DMS153 treated with DMSO at 0.1 percent for 48 hours (cell line): ENCODE data around the gene AGAP1.

Source experiments
- DNase-seq: peaks from one replicate; lab custom pipeline; 2025; ENCODE audit not compliant: unreplicated experiment; lab: John Stamatoyannopoulos, UW

The AGAP1 gene

DNA sequence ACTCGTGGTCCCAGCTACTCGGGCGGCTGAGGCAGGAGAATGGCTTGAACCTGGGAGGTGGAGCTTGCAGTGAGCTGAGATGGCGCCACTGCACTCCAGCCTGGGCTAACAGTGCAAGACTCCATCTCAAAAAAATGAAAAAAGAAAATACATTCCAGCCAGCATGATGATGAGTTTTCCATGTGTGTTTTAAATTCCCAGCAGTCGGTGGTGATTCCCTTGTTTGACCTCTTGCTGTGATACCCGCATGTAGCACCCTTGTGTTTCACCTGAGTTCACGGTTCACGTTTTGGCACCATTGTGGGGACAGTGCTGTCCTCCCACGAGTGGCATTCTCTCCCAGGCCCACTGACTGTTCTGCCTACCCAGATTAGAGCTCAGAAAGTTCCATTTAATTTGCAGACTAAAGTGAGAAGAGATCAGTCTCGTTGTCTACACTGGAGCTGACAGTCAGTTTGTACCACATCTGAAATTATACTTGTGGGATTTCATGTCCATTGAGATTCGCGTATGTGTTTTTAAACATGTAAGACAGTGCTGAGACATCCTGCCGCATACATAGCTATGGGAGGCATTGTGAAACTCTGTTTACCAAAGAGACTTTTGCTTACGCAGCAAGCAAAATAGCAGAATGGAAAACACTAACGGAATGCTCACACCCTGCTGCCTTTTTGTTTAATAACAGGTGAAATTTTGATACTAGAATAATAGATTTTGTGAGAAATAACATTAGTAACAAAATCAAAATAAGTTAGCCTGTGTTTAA lies 517.3 kb downstream of the AGAP1 start:
- no peak for DNase-seq

DNA sequence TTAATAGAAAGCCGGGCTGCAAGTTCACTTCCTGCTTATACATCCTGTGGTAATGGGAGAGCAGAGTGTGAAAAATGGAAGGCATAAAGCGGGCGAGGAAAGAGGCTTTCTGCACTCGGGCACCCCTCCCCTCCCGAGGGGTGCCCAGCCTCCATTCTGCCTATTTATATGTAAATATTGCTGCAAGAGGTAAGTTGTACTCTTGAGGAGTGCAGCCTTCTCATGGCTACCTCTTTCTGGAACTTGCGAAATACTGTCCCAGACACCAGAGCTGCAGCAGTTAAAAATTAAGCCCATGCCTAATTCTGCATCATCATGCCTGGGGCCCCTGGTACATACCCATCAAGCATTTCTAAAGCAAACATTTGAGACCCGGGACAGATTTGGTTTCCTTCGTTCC lies 518.3 kb downstream of the AGAP1 start:
- no peak for DNase-seq

DNA sequence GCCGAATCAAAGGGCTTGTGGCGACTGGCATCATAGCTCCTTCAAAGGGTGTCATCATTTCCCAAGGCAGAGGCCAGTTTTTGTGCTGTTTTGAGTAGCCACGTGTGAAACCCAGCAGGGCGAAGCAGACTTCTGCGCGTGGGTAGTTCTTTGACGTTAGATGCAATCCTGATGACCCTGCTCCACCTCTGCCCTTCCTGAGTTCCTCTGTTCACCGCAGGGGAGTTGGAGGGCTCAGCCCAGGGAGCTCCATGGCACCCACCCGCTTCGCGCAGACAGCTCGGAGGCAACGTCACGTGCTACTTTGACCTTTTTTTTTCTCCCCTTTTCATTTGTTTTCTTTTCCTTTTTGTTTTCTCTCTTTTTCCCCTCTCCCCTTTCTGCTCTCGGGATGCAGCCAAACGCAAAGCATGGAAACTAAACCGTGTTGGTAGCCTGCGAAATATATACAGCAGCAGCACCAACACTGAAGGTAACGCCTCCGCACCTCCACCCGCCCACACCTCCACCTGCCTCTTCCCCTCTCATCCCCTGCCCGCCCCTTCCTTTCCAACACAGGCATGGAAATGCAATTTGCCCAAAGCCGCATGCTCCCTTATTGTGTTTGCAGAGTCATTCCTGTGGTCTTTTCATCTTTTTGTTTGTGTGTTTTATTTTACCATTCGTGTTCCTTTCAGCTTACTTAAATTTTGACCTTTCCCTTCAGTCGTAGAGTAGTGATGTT lies 520.7 kb downstream of the AGAP1 start:
- DNase-seq = no peak

DNA sequence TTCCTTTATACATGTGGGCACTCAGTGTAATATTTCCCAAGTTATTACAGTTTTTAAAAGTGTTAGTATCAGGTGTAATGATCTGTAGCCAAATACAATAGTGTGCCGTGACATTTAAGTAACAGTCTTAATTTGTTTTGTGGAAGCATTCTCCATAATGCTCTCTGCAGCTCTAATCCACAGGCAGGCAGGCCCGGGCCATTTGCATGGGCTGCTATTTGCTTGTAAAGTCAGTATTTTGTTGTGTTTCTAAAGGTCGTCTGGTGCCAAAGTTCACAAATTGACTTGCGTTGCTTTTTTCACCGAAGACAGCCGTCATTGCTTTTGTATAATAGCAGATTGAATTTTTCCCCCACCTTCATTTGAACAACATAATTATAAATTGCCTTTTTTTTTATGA lies 521.3 kb downstream of the AGAP1 start:
- DNase-seq = no peak

DNA sequence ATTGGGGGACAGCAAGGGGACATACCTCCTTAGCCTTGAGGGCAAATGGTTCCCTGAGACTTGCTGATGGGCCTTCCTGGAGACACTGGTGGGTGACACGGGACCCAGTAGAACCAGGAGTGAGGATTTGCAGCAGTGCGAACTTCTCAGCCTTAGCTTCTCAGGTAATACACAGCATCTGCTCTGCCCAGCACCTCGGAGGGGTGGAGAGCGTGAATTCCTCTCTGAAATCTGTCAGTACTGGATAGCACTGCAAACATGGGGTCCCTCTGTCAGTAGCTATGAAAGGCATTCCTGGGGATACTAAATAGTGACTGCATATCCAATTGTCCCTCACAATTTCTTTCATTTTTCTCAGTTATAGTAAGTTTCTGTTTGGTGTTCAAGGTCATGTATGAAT lies 522.7 kb downstream of the AGAP1 start:
- no peak for DNase-seq

DNA sequence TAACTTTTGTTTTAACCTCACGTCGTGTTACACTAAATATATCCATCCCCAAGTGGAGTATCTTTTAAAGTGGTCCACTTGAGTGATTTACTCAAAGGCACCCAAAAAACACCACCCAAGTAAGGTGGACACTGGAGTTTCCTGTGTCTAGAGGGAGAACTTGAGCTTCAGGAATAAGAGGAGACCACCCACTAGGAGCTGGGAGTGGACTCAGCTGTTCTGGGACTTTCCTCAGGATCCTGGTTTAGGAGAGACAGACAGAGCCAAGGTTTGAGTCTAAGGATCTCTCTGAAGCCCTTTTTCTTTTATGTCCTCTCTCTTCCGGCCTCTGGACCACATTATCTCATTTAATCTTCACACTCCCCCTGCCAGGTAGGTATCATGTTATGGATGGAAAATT lies 523.6 kb downstream of the AGAP1 start:
- DNase-seq = no peak

DNA sequence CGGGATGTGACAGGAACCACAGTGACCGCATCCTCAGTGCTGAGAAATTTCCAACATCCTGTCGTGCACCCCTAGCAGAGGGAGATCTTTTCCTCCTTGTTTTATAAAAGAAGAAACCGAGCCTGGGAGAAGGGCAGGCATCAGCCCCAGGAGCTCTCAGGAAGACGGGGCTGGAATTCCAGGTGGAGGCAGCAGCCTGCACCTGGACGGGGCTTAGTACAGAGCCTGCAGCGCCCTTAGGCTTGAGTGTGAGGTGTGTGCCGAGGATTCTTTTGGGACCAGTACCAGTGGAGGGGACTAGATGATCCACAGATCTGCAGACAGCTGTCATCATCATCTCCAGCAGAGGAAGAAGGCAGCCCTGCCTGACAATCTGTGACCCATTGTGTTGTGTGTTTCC lies 525.6 kb downstream of the AGAP1 start:
- DNase-seq = no peak

DNA sequence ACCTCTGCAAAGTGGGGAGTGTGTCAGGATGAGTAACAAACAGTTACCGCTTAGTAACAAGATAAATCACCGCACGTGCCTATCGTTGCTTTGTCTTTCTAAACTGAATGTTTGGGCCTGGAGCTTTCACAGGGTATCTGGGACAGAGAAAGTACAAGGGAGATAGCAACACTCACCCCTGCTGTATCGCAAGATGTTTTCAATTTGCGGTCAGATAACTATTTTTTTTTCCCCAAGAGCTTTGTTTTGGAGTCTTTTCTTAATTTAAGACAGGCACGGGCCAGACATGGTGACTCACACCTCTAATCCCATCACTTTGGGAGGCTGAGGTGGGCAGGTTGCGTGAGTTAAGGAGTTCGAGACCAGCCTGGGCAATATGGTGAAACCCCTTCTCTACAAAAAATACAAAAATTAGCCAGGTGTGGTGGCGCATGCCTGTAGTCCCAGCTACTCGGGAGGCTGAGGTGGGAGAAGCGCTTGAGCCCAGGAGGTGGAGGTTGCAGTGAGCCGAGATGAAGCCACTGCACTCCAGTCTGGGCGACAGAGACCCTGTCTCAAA lies 527.7 kb downstream of the AGAP1 start:
- DNase-seq = no peak

DNA sequence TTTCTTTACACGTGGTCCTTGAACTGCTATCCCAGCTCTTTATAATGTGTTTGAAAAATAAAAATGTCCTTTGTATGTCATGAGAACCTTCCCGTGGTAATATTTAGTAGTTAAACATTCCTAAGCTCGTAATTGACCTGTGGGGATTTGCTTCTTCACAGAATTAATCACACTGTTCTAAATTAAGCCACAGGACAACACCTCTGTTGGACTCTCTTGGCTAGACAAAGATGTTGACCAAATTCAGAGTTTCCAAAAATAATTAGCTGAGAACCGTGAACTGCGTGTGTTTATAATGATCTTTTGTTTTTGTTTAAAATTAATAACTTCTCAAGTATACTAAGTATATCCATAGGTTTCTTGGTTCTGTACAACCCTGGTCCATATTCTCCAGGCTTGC lies 528.3 kb downstream of the AGAP1 start:
- DNase-seq = no peak

DNA sequence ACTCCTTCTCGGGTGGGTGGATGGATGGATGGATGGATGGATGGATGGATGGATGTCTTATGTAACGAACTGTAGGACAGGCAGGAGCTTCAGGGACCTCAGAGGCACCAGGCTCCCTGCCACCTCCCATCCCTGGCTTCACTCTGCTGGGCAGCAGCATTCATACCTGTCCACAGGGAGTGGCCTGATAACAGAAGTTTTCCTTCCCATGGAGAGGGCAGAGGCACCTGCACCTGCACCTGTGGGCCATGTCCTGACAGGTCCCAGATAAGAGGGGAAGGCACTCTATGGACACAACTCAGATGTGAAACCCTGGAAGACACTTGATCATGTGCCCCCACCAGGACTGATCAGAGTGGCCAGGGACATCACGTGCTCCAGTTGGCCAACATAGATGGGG lies 532.0 kb downstream of the AGAP1 start:
- DNase-seq = no peak

DNA sequence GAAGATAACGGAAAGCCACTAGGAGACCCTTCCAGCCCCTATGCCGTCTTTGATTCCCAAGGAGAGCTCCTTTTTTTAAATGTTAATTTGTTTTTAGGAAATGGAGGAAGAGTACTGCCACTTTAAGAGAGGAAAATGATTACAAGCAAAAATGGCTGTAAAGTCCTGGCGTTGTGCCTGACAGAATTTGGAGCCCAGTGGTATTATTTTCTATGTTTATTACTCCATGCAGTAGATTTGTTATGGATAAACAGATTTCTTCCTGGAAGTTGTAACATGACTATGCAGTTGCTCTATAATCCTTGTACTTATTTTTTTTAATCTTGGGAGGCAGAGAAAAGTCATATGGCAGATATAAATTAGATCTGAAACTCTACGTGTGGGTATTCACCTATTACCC lies 533.0 kb downstream of the AGAP1 start:
- DNase-seq = no peak

DNA sequence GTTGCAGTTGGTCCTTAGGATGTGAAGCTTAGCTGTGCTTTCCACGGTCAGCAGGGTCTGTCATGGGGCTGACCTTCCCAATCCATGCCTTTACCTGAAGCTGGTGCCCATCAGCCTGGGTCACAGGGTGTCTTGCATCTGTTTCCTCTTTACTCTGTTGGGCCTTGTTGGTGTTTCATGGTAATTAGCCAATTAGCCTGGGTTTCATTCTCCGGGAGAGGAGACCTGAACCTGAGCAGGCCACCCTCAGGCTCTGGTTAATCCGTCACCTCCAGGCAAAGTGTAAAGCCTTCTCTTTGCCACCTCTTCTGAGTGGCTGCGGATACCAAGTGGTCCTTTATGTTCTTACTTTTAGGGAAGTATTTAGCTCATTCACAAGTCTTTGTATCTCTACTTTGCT lies 534.2 kb downstream of the AGAP1 start:
- no peak for DNase-seq

DNA sequence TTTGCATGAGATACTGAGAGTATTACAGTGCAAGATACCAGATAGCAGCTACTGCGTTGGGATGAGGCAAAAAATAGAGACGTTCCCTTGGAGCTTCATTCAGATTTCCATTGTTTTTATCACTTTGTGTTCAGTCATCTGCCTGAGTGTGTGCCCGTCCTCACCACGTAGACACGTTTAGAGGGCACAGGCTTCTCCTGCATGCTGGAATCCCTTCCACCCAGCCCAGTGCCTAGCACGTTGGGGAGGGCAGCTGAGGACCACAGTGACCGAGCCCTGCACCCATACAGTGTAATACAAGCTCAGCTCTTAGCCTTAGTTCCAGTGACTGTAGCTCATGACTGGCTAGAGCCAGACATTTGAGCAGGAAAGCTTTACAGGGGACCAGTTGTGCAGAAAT lies 539.6 kb downstream of the AGAP1 start:
- DNase-seq = no peak

DNA sequence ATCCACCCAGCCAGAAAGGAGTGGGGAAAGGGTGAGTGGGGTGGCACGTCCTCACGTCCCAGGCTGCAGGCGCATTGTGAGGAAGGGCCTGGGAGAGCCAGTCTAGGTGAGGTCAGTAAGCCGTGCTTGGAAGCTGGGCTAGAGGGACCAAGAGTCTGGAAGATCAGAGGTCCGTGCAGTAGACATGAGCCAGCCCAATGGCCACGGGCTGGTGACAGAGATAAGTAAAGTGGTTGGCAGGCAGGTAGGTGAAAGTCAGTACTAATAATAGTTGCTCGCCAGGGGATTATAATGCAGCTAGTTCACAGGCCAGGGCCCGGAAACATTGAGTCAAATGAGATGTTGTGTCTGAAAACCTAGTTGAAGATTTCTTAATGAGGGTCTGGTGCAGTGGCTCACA lies 541.1 kb downstream of the AGAP1 start:
- no peak for DNase-seq

DNA sequence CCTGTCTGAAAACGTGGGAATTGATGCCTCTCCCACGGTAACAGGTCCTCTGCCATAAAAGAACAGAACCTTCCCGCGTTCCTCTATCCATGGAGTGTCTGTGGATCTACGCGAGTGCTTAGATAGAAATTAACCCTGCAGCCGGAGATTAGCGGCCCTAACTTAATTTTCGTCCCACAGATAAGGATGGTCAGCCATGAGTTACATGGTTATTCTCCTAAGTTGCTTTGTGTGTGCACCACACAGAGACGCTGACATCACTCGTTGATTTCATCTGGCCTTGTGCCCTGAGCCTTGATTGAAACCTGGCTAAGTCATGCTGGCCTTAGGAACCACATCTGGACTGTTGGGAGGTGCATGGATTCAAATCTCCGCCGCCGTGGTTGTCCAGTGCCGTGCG lies 542.2 kb downstream of the AGAP1 start:
- DNase-seq = no peak

DNA sequence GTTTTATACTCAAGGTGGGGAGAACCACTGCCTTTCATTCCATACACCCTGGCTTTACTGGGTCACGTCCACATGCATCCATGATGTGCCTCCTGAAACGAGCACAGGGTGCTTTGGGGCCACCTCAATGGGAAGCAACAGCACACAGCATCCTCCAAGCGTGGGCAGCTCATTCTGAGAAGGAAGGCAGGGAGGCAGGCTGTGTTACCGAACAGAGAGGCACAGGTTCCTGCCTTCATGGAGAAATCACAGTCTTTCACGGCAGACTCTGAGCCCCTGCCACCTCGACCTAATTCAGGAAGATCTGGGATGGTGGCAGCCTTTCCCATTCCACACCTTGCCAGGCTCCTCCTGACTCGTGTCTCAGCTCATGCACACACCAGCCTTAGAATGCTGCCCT lies 544.3 kb downstream of the AGAP1 start:
- no peak for DNase-seq

DNA sequence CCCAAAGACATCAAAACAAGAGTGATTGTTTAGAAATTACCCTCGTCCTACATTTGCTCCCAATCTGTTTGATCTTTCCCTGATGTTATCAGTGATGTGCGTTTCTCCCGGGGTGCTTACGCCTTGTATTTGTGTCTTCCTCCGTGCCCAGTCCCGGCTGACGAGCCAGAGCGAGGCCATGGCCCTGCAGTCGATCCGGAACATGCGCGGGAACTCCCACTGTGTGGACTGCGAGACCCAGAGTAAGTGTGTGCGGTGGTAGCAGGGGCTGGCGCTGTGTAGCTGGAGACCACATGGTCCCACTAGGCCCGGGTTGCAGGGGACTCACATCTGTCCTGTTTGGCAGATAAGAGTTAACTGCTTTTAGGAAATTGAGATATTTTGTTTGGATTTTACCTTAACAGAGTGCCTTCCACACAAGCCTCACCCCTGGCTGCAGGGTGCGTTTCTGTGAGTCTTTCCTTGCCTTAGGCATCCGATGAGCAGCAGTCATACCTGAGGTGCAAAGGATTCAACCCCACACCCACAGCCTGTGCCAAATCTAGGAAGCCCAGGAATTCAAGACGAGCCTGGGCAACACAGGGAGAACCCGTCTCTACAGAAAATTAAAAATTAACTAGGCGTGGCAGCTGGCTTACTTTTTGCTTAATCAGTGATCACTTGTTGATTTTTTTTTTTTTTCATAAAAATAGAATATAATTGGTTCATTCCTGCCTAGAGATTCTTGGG lies 546.9 kb downstream of the AGAP1 start:
- DNase-seq = no peak

DNA sequence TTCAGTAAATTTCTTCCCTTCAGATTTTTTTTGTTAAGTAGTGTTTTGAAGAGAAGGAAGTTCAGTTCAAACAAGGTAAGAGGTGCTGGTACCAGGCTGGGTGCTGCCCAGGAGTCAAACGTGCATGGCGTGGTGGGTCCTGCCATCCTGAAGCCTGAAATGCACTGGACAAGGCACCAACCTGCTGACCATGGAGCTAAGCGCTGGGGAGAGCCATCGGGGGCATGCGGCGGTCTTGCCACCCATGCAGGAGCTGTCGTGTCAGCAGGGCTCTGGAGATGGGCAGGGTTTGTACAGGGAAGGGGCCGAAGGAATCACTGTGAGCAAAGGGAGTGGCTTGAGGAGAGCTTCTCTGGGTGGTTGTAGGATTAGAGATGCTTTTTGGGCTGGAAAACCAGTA lies 547.8 kb downstream of the AGAP1 start:
- DNase-seq = no peak

DNA sequence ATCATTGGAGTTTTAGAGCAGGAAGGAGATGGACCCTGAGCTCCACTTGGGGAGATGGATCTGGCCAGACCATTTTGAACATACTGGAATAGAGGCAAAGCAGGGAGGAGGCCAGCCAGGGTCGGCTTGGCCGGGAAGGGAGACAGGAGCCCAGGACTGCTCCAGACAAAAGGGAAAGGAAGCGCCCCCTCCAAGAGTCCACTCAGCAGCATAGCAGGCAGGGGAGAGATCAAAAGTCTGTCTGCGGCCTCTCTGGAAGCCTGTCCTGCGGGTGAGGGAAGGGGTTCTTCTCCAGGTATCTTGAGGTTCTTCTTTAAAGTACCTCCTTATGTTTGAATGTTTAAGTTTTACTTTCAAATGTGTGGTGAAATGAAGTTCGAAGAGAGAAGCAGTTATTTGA lies 548.2 kb downstream of the AGAP1 start:
- no peak for DNase-seq

DNA sequence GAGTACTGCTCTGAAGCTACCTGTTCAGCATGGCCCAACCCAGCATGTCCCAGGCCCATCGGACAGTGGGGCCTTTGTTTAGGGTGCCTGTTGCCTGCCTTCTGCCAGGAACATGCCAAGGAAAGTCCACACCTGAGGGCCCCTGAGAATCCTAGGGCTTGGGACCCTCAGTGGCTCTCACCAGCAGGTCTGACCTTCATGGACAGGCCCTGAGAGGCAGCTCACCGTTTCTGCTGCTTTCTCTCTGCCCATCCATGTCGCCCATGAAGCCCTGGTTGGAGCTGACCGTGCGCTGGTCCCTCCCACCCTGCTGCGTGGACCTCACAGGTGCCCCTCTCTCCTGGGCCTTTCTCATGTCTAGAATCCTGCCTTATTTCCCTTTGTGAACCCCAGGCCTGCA lies 550.3 kb downstream of the AGAP1 start:
- DNase-seq = no peak

DNA sequence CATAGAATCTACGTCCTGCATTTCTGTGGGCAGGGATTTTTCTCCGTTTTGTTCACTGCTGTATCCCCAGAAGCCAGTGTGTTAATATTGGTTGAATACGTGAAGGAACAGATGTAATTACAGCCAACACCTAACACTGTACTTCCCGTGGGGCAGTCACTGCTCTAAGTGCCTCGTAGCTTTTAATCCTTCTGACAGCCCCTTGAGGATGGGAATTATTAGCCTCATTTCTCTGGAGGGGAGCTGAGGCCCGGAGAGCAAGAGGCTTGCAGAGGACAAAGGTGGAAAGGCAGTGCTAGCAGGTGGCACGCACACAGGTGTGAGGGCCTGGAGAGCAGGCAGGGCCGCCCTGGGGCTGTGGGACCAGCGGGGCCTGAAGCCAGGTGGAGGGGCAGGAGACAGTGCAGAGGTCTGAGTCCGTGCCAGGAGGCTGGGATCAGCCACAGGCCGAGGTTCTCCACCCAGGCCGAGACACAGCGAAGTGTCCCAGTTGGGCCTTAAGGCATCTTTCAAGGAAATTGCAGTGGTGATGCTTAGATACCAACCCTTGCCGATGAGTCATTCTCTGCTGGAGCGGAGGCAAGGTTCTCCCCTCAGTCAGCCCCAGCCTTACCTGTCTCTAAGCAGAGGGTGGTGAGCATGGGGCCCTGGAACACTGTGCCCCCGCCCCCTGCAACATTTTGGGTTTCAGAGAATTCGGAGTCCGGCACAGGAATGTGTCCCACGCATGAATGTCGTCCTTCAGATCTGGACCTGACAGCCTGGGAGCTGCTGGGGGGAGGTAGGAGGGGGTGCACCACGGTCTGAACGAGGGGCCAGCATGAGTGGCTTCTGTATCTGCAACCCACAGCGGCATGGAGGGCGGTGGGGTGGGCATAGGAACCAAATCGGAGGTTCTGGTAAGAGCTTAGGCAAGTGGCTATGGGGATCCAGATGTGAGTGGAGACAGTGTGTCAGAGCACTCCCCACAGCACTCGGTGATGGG lies 551.7 kb downstream of the AGAP1 start:
- DNase-seq = no peak
